ENCODE measurements around the gene SYNGR3. TPM values are rescaled to one million over a fixed set of nuclear protein-coding genes. Genes with fewer than 3 reads are reported as not detected.

The SYNGR3 gene
- total and polyA plus RNA-seq, 2 of the 13 experiments (the other 11 are each of a cell fraction or from before 2014, with no cell fraction given), result 0.97 to 5.7 TPM

- no peak for TF ChIP-seq AHDC1 (CRISPR knock-in tag; IDR thresholded peaks at IDR 0.05; ENCODE audit: borderline replicate concordance)
- peak; percentile 83 for TF ChIP-seq CEBPB (IDR thresholded peaks at IDR 0.05; ENCODE audit: borderline replicate concordance, low read depth, low read length)
- TF ChIP-seq JDP2 (CRISPR knock-in tag; IDR thresholded peaks at IDR 0.05; ENCODE audit: borderline replicate concordance), result no peak
- TF ChIP-seq IKZF1 (IDR thresholded peaks at IDR 0.05), result no peak
- TF ChIP-seq ZNF605 (CRISPR knock-in tag; IDR thresholded peaks at IDR 0.05), result 0 out of 2 replicates have a peak, but pooled peaks have one; percentile 34
- TF ChIP-seq MTA3 (CRISPR knock-in tag; IDR thresholded peaks at IDR 0.05), result no peak
- TF ChIP-seq ZSCAN30 (CRISPR knock-in tag; IDR thresholded peaks at IDR 0.05), result no peak
- TF ChIP-seq TFDP2 (CRISPR knock-in tag; IDR thresholded peaks at IDR 0.05), result peak; percentile 26; the same call in 1 of the 2 replicates
- peak; percentile 57; the same call in 1 of the 2 replicates for TF ChIP-seq NFKB2 (CRISPR knock-in tag; IDR thresholded peaks at IDR 0.05; ENCODE audit: borderline replicate concordance)
- peak in 1 of 2 experiments; percentile 53; a peak in 2 of 4 replicates for TF ChIP-seq POLR2A (IDR thresholded peaks at IDR 0.05; ENCODE audit: insufficient read depth in 1 of 2, low read depth in 2 of 2, low read length in 2 of 2)
- TF ChIP-seq ZBTB7A (CRISPR knock-in tag; IDR thresholded peaks at IDR 0.05), result no peak
- 0 out of 2 replicates have a peak, but pooled peaks have one; percentile 38 for TF ChIP-seq RNF2 (conservative IDR thresholded peaks at IDR 0.05; ENCODE audit: low read depth)
- no peak for TF ChIP-seq LCORL (IDR thresholded peaks at IDR 0.05)
- TF ChIP-seq LCORL (CRISPR knock-in tag; IDR thresholded peaks at IDR 0.05), result 0 out of 2 replicates have a peak, but pooled peaks have one; percentile 32
- TF ChIP-seq, protein P1, sequence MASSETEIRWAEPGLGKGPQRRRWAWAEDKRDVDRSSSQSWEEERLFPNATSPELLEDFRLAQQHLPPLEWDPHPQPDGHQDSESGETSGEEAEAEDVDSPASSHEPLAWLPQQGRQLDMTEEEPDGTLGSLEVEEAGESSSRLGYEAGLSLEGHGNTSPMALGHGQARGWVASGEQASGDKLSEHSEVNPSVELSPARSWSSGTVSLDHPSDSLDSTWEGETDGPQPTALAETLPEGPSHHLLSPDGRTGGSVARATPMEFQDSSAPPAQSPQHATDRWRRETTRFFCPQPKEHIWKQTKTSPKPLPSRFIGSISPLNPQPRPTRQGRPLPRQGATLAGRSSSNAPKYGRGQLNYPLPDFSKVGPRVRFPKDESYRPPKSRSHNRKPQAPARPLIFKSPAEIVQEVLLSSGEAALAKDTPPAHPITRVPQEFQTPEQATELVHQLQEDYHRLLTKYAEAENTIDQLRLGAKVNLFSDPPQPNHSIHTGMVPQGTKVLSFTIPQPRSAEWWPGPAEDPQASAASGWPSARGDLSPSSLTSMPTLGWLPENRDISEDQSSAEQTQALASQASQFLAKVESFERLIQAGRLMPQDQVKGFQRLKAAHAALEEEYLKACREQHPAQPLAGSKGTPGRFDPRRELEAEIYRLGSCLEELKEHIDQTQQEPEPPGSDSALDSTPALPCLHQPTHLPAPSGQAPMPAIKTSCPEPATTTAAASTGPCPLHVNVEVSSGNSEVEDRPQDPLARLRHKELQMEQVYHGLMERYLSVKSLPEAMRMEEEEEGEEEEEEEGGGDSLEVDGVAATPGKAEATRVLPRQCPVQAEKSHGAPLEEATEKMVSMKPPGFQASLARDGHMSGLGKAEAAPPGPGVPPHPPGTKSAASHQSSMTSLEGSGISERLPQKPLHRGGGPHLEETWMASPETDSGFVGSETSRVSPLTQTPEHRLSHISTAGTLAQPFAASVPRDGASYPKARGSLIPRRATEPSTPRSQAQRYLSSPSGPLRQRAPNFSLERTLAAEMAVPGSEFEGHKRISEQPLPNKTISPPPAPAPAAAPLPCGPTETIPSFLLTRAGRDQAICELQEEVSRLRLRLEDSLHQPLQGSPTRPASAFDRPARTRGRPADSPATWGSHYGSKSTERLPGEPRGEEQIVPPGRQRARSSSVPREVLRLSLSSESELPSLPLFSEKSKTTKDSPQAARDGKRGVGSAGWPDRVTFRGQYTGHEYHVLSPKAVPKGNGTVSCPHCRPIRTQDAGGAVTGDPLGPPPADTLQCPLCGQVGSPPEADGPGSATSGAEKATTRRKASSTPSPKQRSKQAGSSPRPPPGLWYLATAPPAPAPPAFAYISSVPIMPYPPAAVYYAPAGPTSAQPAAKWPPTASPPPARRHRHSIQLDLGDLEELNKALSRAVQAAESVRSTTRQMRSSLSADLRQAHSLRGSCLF (CRISPR knock-in tag; IDR thresholded peaks at IDR 0.05; ENCODE audit: borderline replicate concordance), result no peak
- no peak for TF ChIP-seq KLF15 (CRISPR knock-in tag; IDR thresholded peaks at IDR 0.05; ENCODE audit: borderline replicate concordance)
- no peak for TF ChIP-seq ZNF781 (CRISPR knock-in tag; IDR thresholded peaks at IDR 0.05; ENCODE audit: borderline replicate concordance, not compliant biosample characterization)
- TF ChIP-seq ELF1 (CRISPR knock-in tag; IDR thresholded peaks at IDR 0.05), result no peak
- TF ChIP-seq ETV5 (CRISPR knock-in tag; IDR thresholded peaks at IDR 0.05; ENCODE audit: borderline replicate concordance), result no peak
- no peak for TF ChIP-seq HNRNPH1 (optimal IDR thresholded peaks at IDR 0.05; ENCODE audit: low read depth, low read length)
Observed at GRCh38 chr16:2008631-2009163, 18.9 kb downstream of the SYNGR3 start (continued).

All from HepG2 (cell line).